GM18867 (cell line): Measurements from ENCODE around the gene MGMT.

Experiments
- ATAC-seq: cut with Tn5 transposase; IDR thresholded peaks from one replicate; pipeline ENCODE4 v1.9.1; 2021; ENCODE audit warnings: mild to moderate bottlenecking, moderate library complexity; ENCODE audit not compliant: unreplicated experiment

MGMT gene

GRCh38 chr10:129719889-129720590 lies 253.0 kb downstream of the MGMT start:
- no peak for ATAC-seq

GRCh38 chr10:129725011-129725410 lies 258.0 kb downstream of the MGMT start:
- ATAC-seq, result no peak

DNA sequence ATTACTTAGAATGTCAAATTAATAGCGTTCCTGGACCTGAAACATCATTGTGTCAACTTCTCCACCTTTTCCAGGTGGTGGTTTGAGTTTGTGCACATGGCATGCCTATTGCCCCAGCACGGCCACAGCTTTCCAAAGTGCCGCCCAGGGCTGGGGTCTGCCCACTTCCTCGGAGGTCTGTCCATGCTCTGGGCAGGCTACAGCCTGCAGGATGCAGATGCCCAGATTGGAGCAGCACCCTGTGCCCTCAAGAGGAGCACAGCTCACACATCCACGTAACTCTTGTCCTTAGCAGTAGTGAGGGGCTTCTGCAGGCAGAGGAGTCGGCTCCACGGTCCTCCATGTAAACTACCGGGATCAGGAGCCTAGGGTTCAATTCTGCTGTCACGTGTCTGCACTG lies 258.4 kb downstream of the MGMT start:
- no peak for ATAC-seq

- ATAC-seq, result no peak
These were observed 259.0 kb downstream of the MGMT start for GRCh38 chr10:129725890-129726631.

- ATAC-seq, result no peak
These were observed 260.0 kb downstream of the MGMT start for GRCh38 chr10:129727071-129727470.

GRCh38 chr10:129727495-129727894 lies 260.5 kb downstream of the MGMT start:
- no peak for ATAC-seq

DNA sequence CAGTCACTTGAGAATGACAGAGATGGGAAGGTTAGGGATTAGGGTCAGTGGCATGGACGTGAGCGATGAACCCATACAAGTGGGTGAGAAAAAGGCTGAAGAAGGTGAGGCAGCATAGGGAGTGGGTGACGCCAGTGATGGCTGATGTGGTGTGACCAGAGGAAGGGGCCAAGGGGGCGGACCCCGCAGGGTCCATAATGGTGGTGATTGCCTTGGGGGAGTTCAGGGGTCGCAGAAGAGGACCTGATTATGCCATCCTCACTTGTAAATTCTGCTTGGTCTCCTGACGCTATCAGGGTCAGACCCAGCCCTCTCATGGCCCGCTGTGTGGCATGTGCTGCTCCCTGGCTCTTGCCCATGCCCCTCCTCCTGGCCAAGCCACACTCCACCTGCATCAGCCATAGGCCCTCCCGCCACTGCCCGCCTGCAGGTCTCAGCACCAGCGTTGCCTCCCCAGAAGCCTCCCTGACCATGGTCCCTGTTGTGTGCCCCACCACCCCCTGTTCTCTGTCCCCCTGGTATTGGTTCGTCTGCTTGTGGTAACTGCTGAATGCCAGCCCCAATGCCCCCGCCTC lies 261.3 kb downstream of the MGMT start:
- no peak for ATAC-seq

- ATAC-seq, result no peak
These were observed 262.1 kb downstream of the MGMT start for GRCh38 chr10:129728905-129729795.

GRCh38 chr10:129730272-129730992 lies 263.4 kb downstream of the MGMT start:
- ATAC-seq, result no peak

DNA sequence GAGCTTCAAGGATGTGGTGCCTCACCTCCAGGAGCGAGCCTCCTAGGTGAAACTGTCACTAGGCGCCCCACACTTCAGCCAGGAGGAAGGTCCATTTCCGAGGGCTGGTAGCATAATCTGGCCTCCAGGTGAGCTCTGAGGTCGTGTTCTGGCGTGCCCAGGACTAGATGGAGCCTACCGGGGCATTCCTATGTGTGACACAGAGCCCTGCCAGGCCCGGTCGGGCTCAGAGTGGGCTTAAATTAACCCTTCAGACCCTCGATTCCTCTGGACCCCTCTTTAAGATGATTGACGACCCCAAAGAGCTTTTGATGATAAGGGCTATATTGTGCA lies 263.9 kb downstream of the MGMT start:
- ATAC-seq, result no peak

DNA sequence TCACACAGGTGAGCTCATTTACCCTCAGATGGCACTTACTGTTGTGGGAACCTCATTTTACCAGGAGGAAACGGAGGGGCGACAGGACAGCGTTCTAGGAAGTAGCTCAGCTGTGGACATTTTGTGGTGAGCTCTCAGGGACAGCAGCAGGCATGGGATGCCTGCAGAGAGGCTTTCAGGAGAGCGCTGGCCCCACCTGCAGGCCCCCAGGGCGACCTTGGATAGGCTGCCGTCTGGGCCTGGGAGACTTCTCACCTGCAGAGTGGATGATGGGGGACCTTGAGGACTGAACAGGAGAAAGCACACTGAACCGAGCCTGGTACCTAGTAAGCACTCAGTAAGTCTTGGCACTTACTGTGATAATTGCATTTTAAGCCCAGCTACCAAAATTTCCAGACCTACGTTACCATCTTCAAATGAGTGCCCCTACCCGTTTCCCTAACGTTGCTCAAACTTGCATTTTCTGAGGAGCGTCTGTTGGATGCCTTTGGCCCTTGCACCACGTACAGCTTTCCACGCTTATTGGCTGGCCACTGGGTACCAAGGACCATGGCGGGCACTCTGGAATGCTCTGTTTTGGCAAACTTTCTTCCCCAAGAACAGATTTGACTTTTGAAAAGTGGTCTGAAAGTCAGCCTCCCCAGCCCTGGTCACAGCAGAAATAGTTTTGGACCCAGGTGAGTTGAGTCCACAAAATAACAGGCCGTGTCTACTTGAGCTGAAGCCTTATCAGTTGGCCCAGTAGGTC lies 273.7 kb downstream of the MGMT start:
- no peak for ATAC-seq

GRCh38 chr10:129741280-129741977 lies 274.4 kb downstream of the MGMT start:
- no peak for ATAC-seq

- ATAC-seq, result no peak
These were observed 275.1 kb downstream of the MGMT start for GRCh38 chr10:129741978-129742741.

DNA sequence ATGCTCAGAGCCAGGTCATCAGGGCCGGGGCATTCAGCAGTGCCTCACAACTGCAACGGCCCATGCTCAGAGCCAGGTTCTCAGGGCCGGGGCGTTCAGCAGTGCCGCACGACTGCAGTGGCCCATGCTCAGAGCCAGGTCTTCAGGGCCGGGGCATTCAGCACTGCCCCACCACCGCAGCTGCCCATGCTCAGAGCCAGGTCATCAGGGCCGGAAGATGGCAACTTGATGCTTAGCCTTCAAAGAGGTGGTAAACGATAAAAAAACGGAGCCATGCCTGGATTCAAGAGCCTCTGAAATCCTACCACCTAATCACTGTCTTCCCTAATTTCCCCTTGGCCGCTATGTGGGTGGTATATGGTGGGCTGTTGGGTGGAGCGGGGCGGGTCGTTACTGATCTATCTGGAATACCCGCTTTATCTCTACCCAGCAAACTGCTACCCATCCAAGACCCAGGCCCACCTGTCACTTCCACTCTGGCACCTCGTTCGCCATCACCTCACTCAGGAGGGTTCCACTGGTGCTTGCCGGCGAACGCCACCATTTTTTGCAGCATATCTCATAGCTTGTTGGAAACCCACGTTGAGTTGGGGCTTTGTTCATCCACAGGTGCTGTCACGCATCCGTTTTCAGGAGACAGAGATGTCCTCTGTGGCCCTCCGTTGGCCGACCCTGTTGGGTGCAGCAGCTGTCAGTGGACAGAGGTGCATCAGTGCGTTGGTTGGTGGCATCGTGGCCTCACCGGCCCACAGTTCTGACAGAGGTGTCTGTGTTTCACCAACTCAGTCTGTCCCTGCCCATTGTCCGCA lies 275.9 kb downstream of the MGMT start:
- no peak for ATAC-seq

- ATAC-seq, result no peak
These were observed 276.7 kb downstream of the MGMT start for GRCh38 chr10:129743738-129744133.

- ATAC-seq, result no peak
These were observed 277.4 kb downstream of the MGMT start for GRCh38 chr10:129744134-129745111.
